Esophagus squamous epithelium (tissue), 5 donors: ENCODE results near the gene ITSN2. TPM values are rescaled to one million over a fixed set of nuclear protein-coding genes. Genes with fewer than 3 reads are reported as not detected.
"Not testable (repeated sequence)": the region's sequence is repeated elsewhere in the genome, so short reads cannot be mapped to it uniquely, and the experiment has no call there.

Source experiments
- DNase-seq: peaks from one replicate; lab custom pipeline; 2025; lab: John Stamatoyannopoulos, UW
- H3K27ac ChIP-seq, 4 donors: fragments of 200-600 bp; sonication (generic); one replicate each; pipeline ENCODE4 v1.5.1; 2016 to 2019; ENCODE audit warnings: mild to moderate bottlenecking in 1 of 4
- H3K27me3 ChIP-seq, 4 donors: fragments of 200-600 bp; sonication (generic); 1 replicate in 3 of 4; 2 replicates in 1 of 4; pipeline versions ENCODE4 v1.5.1 to v1.6.0; 2017 to 2021; ENCODE audit warnings: antibody characterized with exemption in 1 of 4
- H3K36me3 ChIP-seq, 3 donors: fragments of 200-600 bp; sonication (generic); one replicate each; pipeline ENCODE4 v1.5.1; 2016 to 2019
- H3K4me1 ChIP-seq, 3 donors: fragments of 200-600 bp; sonication (generic); one replicate each; pipeline ENCODE4 v1.5.1; 2017 to 2019
- H3K4me3 ChIP-seq, 4 donors: fragments of 200-600 bp; sonication (generic); 1 replicate in 3 of 4; 2 replicates in 1 of 4; pipeline ENCODE4 v1.5.1; 2016 to 2019; ENCODE audit warnings: mild to moderate bottlenecking in 2 of 4, moderate library complexity in 1 of 4
- H3K9me3 ChIP-seq, 3 donors: fragments of 200-600 bp; sonication (generic); one replicate each; pipeline ENCODE4 v1.5.1; 2016 to 2019
- CTCF ChIP-seq, 6 experiments: fragments of 450-650 bp in 4 of 6; fragments of 200-600 bp in 2 of 6; sonication (generic) in 2 of 6; IDR thresholded peaks; one replicate each; pipeline ENCODE4 v1.5.1; 2016 to 2019; ENCODE audit warnings: antibody characterized with exemption in 6 of 6, mild to moderate bottlenecking in 4 of 6, moderate library complexity in 4 of 6
- POLR2A ChIP-seq, 4 donors: fragments of 450-650 bp; IDR thresholded peaks; one replicate each; pipeline ENCODE4 v1.6.1; 2017; ENCODE audit warnings: antibody characterized with exemption in 4 of 4, mild to moderate bottlenecking in 4 of 4, moderate library complexity in 3 of 4
- WGBS, 2 donors: methylation state at CpG; one replicate each; pipeline ENCODE4 v1.1.5; 2018; 5-methylcytosine and 5-hydroxymethylcytosine counted together
- intact Hi-C: fragments of 100-400 bp; cut with DNase I; formaldehyde crosslinking; loops from one replicate; pipeline ENCODE4 v1.15.0; 2022
- total RNA-seq, 4 donors: library from RNA; depleted of rRNA; stranded (reverse); fragments of >200 nt; gene quantifications; one replicate each; pipeline ENCODE4 v1.1.0, GENCODE V29; 2016
- donor health status: DM: yes; HTN: yes; CAD: no.

Gene ITSN2
- total RNA-seq, 4 donors from 2014 or later: 58.3 to 98.0 (median 65.3) TPM

GRCh38 chr2:24343225-24343882, 17.0 kb downstream of the ITSN2 start:
- Histone ChIP-seq H3K36me3 (no peaks in the 10 kb centered on the region), H3K27me3 (no peaks in the 10 kb centered on the region), H3K4me3 (no peak overlapping the region), H3K9me3 (no peaks in the 10 kb centered on the region), H3K4me1 (peaks cover 0 to 22% (median 7%) of the 10 kb centered on the region in 3 donors), H3K27ac (no peak overlapping the region)
- WGBS, 2 donors: 85 to 87% methylated on average over 1 of the region's 1 CpG
- intact Hi-C loops: no loop called here
- no peak for TF ChIP-seq POLR2A (IDR thresholded peaks at IDR 0.05)
- TF ChIP-seq CTCF (IDR thresholded peaks at IDR 0.05): no peak
- DNase-seq: no peak

- no peak for DNase-seq
- Histone ChIP-seq H3K9me3 (no peaks in the 10 kb centered on the region), H3K27ac (no peak overlapping the region), H3K27me3 (no peaks in the 10 kb centered on the region), H3K36me3 (no peaks in the 10 kb centered on the region), H3K4me3 (no peak overlapping the region), H3K4me1 (peaks cover 0 to 22% (median 7%) of the 10 kb centered on the region in 3 donors)
- intact Hi-C loops: no loop called here
- 80 to 90% methylated on average over 8 to 9 of the region's 9 CpGs for WGBS, 2 donors
- TF ChIP-seq POLR2A (IDR thresholded peaks at IDR 0.05) (no peak), CTCF (IDR thresholded peaks at IDR 0.05) (no peak)
Observed at GRCh38 chr2:24342110-24342910, 18.0 kb downstream of the ITSN2 start.

GRCh38 chr2:24339856-24340262, 20.5 kb downstream of the ITSN2 start:
- 92 to 98% methylated on average over 6 of the region's 6 CpGs for WGBS, 2 donors
- Histone ChIP-seq H3K27me3 (no peaks in the 10 kb centered on the region), H3K4me1 (peaks cover 0 to 22% (median 7%) of the 10 kb centered on the region in 3 donors), H3K9me3 (no peaks in the 10 kb centered on the region), H3K36me3 (no peaks in the 10 kb centered on the region), H3K4me3 (no peak overlapping the region), H3K27ac (no peak overlapping the region)
- TF ChIP-seq POLR2A (IDR thresholded peaks at IDR 0.05): no peak
- TF ChIP-seq CTCF (IDR thresholded peaks at IDR 0.05): no peak
- no peak for DNase-seq
- intact Hi-C loops: no loop called here

GRCh38 chr2:24339098-24339497, 21.2 kb downstream of the ITSN2 start:
- H3K36me3 ChIP-seq, DNase-seq, H3K27me3 ChIP-seq, H3K9me3 ChIP-seq, H3K27ac ChIP-seq, H3K4me3 ChIP-seq, intact Hi-C loops: not testable (repeated sequence)
- 74 to 91% methylated on average over 9 of the region's 9 CpGs for WGBS, 2 donors
- peaks cover 0 to 25% (median 7%) of the 10 kb centered on the region in 3 donors for H3K4me1 ChIP-seq

- Histone ChIP-seq H3K36me3 (no peaks in the 10 kb centered on the region), H3K27ac (no peak overlapping the region), H3K27me3 (no peaks in the 10 kb centered on the region), H3K4me1 (peaks cover 4 to 27% (median 7%) of the 10 kb centered on the region in 3 donors), H3K9me3 (no peaks in the 10 kb centered on the region), H3K4me3 (no peak overlapping the region)
- TF ChIP-seq CTCF (IDR thresholded peaks at IDR 0.05): no peak
- TF ChIP-seq POLR2A (IDR thresholded peaks at IDR 0.05): no peak
- 69 to 100% methylated on average over 1 of the region's 1 CpG for WGBS, 2 donors
- intact Hi-C loops: no loop called here
- DNase-seq: no peak
Observed at GRCh38 chr2:24337890-24338289, 22.4 kb downstream of the ITSN2 start.
